DMS114 treated with DMSO at 0.1 percent for 48 hours (cell line): ENCODE measurements around the gene MB21D2.

Source experiments
- DNase-seq: peaks from one replicate; lab custom pipeline; 2025; ENCODE audit not compliant: unreplicated experiment; lab: John Stamatoyannopoulos, UW

Gene MB21D2

DNA sequence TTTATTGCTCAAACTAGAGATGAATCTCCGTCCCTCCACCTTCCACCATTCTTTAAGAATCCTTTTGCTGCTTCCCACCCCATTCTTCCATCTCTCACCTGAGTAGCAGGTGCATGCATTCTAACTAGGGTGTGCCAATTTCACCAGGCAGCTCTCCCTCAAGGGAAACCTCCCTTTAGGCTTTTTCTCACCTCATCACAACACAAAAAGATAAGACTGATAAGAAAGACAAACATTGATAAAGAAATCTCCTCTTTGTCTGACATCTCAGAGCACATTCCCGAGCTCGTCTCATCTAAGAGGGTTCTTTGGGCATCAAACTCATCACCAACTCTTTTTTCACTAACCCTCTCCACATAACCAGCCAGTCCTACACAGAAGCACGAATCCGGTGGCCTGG lies 23.0 kb downstream of the MB21D2 start:
- no peak for DNase-seq

DNA sequence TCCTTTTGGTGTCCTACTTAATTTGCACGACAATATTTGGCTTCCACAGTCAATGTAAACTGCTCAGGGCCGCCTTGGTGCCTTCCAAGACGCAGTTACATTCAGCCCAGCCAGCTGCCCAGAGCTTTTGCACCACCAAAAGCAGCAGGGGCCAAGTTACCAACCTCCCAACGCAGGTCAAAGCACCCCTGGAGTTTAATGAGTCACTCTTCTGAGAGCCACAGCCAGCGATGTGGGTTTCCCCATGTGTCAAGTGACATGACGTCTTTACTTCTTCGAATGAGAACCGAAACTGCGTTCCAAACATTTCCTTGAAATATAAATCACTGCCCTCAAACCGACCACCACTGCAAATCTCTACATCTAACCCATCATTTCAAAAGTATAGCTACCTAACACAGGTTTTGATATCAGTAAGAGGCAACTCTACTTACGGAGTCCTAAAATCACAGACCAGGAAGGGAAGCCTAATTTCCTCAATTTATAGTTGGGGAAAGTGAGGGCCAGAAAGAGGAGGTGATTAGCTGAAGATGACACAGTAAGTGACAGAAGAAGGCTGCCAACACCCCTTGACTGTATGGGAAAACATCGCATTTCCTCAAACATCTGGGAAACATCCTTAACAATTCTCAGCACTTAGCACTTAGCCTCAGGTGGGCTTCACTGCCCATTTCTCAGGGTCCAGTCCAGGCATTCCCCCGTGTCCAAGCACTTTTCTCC lies 24.5 kb downstream of the MB21D2 start:
- DNase-seq = no peak

DNA sequence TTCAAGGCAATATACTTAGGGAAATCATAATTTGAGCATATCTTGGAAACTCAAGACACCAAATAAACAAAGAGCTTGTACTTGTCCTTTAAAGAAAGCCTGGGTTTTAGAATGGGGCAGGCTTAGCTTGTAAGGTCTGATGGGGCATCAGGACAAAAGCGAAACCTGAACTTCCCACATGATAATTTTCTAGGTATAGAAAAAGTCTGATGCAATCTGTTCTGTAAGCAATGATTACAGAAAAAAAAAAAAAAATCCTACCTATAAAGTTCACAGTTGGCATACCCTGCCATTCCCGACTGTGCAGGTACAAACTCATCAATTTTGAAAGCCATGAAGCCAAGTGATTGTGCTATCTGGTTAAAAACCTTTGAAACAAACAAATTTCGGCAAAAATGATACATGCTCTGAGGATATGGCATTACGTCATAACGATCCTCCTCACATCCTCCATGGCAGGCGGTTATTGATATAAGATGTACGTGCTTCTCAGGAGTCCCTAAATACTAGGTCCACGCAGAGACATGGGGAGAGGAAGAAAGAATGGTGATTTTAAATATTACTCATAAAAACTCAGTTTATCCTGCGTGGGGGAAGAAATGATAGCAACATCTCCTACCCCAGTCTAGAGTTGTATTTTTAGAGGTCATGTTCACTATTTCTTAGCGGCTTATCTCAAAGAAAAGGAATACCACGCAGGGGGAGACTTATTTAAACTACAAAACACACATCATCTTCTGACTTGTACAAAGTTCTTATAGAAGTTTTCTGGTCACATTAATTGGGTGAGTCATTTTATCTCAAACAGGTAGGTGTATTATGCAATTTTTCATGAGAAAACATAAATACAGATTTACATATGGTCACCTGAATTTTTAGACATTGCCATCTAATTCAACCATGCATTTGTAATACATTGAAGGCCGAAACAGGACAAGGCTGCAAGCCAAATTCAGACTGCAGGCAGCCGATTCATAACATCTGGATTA lies 27.0 kb downstream of the MB21D2 start:
- no peak for DNase-seq

DNA sequence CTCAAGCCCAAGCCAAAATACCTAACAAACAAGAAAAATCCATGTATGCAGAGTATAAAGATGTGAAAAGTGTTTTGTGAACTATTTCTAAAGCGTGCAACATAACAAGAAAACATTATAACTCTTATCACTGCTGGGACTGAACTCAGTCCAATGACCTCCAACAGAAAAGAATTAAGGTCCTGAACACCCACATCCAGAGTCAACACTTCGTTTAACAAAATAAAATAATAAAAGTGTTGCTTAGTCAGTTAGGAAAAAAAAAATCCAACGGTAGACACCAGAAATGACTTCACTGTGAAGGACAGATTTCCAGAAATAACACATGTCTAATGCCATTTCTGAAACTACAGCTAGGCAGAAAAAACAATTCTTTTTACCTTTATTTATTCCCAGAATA lies 28.0 kb downstream of the MB21D2 start:
- no peak for DNase-seq

DNA sequence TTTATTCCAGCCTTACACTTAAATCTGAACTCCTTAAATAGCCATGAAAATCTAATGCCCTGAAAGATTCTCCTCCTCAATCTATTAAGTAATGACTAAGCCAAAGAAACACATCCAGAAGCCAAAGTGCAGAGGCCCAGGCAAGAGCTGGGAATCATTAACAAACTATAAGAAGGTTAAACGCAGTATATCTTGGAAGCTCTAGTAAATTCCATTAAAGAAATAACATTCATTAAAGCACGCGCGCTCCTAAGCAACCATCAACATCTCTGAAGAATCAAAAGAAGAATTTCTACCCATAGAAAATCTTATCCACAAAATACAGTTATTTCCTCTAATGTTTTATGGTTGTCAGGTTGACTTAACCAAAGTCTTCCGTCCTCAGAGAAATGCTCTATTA lies 29.5 kb downstream of the MB21D2 start:
- no peak for DNase-seq

DNA sequence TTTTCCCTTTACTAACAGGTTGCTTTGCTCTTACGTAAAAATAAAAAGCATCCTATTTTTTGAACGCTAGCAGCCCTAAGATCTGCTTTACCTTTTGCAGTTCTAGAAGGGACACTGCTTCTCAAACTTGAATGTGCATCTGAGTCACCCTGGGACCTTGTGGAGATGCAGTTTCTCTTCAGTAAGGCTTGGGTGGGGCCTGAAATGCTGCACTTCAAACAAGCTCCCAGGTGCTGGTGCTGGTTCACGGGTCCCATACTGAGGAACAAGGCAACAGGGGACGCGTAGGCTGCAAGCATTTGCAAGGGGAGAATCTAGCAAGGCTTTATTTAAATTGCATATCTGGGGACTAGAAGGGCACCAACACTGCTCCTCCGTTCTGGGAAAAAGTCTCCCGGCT lies 30.0 kb downstream of the MB21D2 start:
- no peak for DNase-seq

DNA sequence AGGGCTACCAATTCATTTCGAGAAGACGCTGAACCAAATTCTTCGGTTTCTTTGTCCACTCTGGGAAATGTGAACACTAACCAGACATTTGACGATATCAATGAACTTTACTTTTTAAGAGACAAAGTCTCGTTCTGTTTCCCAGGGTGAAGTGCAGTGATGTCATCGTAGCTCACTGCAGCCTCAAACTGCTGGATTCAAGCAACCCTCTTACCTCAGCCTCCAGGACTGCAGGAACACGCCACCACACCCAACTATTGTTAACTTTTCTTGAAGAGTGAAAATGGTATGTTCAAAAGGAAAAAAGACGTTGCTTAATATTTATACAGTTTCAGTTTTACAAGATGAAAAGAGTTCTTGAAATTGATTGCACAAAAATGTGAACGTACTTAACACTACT lies 30.6 kb downstream of the MB21D2 start:
- no peak for DNase-seq

DNA sequence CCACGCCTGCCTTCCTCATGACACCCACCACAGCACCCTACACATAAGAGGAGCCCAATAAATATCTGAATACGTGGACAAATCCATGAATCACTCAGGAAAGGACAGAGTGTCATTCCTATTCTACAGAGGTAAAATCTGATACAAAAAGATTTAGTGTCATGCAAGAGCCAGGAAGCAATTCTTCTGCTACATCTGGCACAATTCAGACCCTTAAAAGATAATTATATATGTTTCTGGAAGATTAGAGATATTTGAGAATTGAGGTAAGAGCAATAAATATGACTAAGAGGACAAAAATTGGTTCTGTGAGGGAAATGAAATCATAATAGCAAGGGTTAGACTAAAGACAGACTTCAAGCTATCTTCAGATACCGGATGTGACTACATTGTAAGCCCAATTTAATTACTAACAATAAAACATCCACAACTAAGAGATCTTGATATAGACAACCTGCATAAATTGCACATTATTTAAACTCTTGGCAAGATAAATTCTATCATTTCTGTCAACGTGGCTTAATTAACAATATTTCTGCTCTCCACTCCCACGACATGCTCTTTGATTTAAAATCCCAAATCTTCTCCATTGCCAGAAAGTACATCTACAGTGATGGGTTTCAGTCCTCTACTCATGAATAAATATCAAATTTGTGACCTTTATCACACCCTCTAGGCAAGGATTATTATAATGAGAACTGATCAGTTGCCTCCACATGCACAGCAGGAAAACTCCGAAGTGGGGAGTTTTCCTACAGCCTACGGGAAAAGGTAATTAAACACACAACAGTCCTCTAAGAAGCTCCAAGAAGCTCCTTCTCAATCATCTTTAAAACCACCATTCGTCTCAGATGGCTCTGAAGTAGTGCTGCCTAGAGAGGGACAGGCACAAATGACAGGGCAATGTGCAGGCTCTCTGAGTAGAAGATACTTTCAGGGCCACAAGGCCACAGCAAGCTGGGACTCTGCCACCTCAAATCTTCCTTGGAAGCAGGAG lies 32.6 kb downstream of the MB21D2 start:
- no peak for DNase-seq

DNA sequence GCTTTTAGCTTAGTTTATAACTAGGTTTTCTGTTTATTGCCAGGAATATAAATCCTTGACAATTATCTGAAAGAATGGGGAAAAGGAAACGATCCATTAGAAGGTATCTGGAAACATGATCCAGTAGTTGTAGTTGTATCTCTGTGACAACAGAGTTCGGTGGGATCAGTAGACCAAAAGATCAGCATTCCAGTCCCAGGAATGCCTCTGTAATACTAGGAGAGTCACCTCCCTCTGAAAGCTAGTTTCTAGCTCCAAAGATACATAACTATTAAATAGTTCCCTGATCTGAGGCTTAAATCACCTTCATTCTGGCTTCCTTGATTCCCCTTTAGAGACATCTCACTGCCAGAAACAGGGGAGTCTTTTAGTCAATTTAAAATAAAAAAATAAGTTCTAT lies 34.1 kb downstream of the MB21D2 start:
- no peak for DNase-seq

DNA sequence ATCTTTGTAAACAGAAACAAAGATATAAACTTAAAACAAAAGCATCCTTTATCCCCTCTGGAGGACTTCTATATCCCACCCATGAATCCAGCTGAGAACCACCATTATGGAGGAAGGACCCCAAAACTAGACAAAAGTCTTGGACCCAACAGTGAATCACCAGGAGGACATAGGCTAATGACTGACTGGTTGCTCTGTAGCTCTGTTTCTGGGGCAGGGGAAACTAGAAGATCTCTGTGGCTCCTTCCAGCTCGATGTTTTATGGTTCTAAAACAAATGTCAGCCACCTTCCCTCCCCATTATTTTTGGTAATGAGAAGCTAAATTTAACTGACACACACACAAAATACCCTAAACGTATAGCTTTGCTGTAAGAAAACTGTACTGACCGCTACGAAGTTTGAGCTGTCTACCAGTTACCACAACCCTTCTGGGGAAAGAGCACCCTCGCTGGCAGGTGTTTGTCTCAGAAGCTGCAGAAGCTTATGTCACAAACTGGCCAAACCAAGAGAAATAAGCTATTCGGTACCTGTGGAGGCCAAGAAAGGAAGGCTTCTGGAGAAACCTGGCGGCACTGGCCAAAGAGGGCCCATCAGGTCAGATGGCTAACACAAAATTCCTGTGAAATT lies 36.4 kb downstream of the MB21D2 start:
- no peak for DNase-seq

DNA sequence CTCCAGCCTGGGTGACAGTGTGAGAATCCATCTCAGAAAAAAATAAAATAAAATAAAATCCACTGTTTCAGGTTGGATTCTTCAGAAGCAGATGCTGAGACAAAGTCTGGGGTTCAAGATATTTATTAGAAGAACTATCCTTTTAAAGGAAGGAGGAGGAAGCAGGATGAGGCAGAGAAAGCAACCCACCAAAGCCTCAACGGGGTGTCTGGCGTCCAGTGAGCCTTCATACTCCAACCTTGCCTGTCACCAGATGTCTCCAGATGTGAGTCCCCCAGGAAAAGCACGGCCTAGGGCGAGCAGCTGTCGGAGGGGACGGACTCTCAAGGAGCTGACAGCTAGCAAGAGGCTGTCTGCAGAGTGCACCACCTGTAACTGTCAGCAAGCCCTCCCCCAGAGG lies 37.3 kb downstream of the MB21D2 start:
- DNase-seq = no peak

DNA sequence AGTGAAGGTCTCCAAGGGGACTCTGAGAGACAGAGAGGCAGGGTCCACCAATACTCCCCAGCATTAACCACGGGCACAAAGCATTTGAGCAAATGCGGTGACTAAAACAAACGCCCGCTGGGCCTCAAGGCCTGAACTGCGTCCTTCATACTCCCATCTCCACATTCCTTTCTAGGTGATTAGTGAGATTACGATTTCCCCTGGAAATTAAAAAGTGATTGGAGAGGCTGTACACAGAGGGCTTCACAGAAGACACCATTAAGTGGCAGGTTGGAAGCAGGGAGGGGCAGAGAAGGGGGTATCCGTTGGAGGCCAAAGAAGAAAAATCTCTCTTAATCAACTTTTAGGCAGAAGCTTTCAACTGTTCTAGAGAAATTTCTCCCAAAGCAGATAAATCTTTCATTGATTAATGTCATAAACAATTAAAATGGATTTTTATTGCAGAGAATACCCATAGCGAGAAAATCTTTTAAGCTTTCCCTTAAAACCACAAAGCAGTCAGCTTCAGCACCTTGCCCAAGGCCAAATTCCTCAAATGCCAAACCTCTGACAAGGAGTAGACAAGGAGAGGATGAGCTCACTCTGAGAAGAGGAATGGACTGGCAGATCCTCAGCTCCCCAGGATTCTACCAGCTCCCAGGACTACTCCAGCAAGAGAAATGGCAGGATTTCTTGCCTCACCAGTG lies 38.2 kb downstream of the MB21D2 start:
- DNase-seq = no peak

DNA sequence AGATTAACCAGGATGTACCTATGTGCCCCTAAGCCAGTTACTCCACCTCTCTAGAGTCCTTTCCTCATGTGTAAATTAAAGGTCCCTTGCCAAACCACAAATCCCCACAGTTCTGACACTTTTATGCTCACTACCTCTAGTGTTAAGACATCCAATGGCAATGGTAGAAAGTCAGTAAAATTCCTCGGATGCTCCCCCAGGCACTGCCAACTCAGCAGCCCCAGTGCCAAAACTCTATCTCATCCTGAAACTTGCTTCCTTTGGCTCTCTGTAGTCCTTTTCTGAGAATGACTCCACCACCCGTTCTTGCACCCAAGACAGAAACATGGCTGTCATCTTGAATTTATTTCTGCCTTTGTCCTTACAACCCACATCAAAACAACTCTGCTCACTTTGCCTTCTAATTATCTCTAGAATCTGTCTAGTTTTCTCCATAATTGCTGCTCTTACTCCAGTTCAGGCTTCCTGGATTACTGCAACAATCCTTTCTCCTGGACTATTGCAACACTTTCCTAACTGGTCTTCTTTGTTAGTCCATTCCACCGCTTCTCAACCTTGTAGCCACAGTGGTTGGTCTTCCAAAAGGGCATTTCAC lies 41.6 kb downstream of the MB21D2 start:
- DNase-seq = no peak

DNA sequence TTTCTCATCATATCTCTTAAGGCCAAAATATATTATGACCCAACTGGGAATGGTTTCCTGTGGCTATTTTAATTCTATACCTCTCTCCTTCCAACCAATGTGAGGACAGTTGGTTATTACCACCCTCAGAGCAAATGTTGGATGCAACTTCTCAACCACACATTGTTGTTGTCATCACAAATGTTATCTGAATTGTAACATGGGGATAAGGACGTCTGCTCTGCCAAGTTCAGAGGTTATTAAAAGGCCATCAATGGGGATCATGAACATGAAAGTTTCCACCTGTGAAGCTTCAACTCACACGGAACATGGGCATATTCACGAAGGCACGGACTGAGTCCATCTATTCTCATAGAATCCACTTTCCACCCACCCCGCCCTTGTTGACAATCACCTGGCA lies 46.8 kb downstream of the MB21D2 start:
- no peak for DNase-seq

DNA sequence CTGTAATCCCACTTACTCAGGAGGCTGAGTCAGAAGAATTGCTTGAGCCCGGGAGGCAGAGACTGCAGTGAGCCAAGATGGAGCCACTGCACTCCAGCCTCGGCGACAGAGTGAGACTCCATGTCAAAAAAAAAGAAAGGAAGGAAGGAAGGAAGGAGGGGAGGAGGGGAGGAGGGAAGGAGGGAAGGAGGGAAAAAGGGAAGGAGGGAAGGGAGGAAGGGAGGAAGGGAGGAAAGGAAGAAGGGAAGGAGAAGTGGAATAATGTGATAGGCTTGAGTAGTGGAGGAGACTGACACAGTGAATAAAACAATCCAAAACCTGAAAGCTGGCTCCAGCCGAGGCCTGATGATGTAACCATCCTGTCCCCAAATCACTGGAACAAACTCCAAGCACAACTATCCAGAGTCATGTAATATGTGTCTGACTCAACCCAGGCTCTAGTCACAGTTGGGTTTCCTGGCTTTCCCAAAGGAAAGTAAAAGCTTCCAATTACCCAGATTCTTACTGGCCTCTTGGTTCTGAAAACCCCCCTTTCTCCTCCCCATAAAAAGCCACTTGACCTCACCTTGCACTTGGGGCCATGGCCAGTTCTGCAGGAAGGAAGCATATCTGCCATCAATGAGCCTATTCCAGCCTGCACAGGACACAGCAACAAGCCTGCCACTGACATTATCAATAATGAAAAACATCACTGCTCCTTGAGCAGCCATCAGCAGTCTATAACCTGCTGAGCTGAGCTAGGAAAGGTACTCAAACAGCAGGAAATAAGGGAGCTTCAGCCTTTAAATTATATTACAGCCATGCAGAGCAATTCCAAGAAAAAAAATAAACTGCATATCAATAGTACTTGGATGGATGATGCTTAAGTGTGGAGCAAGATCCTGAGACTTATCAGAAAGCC lies 48.3 kb downstream of the MB21D2 start:
- DNase-seq = no peak

DNA sequence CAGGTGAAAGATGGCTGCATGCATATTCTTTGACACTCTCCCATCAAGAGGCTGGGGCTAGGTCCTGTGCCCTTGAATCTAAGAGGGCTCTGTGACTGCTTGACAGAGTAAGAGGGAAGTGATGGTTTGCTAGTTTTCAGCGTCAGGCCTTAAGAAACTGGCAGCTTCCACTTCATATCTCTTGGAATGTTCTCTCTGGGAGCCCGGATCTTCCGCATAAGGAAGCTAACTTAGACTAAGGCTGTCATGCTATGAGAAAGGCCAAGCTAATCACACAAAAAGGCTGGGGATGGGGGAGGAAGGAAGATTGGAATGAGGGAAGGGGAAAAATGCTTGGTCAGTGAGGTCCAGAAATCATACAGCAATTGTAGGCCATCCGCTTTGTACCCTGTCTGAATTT lies 50.0 kb downstream of the MB21D2 start:
- DNase-seq = no peak

DNA sequence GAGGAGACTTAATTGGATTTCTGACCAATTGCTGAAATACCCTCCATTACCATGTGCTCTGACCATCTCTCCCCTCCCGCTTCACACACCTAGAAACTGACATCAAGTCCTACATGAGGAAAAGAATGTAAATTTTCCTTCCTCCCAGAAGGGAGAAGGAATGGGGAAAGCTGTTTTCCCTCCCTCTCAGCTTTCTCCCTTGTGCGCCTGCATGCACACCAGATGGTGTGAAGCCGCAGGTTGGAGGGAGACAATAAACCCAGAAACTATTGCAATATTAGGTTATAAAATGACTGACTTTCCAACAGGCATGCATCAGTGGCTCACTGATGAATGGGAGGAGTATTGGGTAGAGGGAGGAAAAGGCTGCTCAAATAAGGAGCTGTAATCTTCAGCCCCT lies 50.9 kb downstream of the MB21D2 start:
- DNase-seq = no peak

DNA sequence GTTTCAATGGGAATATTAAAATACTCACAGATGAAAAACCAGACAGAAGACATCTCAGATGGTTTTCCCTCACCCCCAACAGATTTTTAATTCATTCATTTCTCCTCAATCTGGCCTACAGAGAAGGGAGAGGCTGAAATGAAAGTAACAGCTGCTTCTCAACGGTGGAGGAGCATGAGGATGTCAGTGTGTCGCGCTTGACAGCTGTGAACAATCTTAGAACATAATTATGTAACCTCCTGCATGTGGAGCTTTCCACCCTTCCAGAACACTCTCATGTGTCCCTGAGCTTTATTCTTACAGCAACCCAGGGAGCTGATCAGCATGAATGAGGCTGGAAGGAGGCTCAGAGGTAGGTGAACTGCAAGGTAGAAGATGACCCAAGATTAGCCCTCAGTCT lies 52.7 kb downstream of the MB21D2 start:
- DNase-seq = no peak

DNA sequence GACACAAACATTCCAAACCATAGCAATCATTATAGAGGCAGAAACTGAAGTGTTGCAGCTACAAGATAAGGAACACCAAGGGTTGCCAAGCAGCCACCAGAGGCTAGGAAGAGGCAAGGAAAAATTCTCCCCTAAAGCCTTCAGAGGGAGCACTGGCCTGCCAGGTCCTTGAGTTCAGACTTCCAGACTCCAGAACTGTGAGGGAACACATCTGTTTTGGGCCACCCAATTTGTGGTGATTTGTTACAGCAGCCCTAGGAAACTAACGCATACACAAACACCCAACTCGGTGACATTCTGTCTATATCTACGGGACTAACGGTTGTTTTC lies 54.6 kb downstream of the MB21D2 start:
- no peak for DNase-seq
